Inflammatory macrophage treated with lipopolysaccharide for 1 hour (primary cell): ENCODE data around the gene MAPK4.
"Not testable (repeated sequence)": the region's sequence is repeated elsewhere in the genome, so short reads cannot be mapped to it uniquely, and the experiment has no call there.

Experiments
- DNase-seq, 2 donors: peaks; one replicate each; pipeline ENCODE4 v3.0.0-alpha.2; 2020 to 2022

Gene MAPK4

GRCh38 chr18:50578030-50578429 is 18.1 kb downstream of the MAPK4 start:
- DNase-seq: no peak

GRCh38 chr18:50578651-50579050 is 18.8 kb downstream of the MAPK4 start:
- no peak for DNase-seq

- no peak for DNase-seq
Observed at GRCh38 chr18:50579061-50579774, 19.3 kb downstream of the MAPK4 start.

GRCh38 chr18:50581517-50581916 is 21.6 kb downstream of the MAPK4 start:
- DNase-seq: no peak

GRCh38 chr18:50582500-50582899 is 22.6 kb downstream of the MAPK4 start:
- no peak for DNase-seq

GRCh38 chr18:50586710-50587109 is 26.8 kb downstream of the MAPK4 start:
- no peak for DNase-seq

GRCh38 chr18:50590593-50590992 is 30.7 kb downstream of the MAPK4 start:
- DNase-seq: no peak

- no peak for DNase-seq
Observed at GRCh38 chr18:50594012-50594411, 34.1 kb downstream of the MAPK4 start.

GRCh38 chr18:50594942-50595341 is 35.1 kb downstream of the MAPK4 start:
- no peak for DNase-seq

- no peak for DNase-seq
Observed at GRCh38 chr18:50602466-50602865, 42.6 kb downstream of the MAPK4 start.

- no peak for DNase-seq
Observed at GRCh38 chr18:50606609-50607008, 46.7 kb downstream of the MAPK4 start.

- DNase-seq: no peak
Observed at GRCh38 chr18:50607378-50607926, 47.6 kb downstream of the MAPK4 start.

GRCh38 chr18:50609171-50609570 is 49.3 kb downstream of the MAPK4 start:
- DNase-seq: not testable (repeated sequence)

- DNase-seq: no peak
Observed at GRCh38 chr18:50610349-50610748, 50.5 kb downstream of the MAPK4 start.

GRCh38 chr18:50611529-50611941 is 51.6 kb downstream of the MAPK4 start:
- DNase-seq: no peak

- no peak for DNase-seq
Observed at GRCh38 chr18:50614838-50615237, 55.0 kb downstream of the MAPK4 start.

- no peak for DNase-seq
Observed at GRCh38 chr18:50616484-50617048, 56.7 kb downstream of the MAPK4 start.

- no peak for DNase-seq
Observed at GRCh38 chr18:50619861-50620275, 60.0 kb downstream of the MAPK4 start.

- no peak for DNase-seq
Observed at GRCh38 chr18:50620319-50620718, 60.4 kb downstream of the MAPK4 start.

- no peak for DNase-seq
Observed at GRCh38 chr18:50621366-50621765, 61.5 kb downstream of the MAPK4 start.

GRCh38 chr18:50622320-50622719 is 62.4 kb downstream of the MAPK4 start:
- no peak for DNase-seq

GRCh38 chr18:50622865-50623393 is 63.0 kb downstream of the MAPK4 start:
- DNase-seq: no peak

GRCh38 chr18:50623694-50624352 is 63.9 kb downstream of the MAPK4 start:
- no peak for DNase-seq

GRCh38 chr18:50624981-50625380 is 65.1 kb downstream of the MAPK4 start:
- no peak for DNase-seq
